Fibroblast of mammary gland (primary cell): ENCODE data around the gene BMPER.

Experiments
- DNase-seq: peaks from one replicate; pipeline ENCODE4 v3.0.0-alpha.2; 2010; ENCODE audit warnings: low read depth
- H3K4me3 ChIP-seq: 2 replicates; pipeline ENCODE4 v1.5.1; 2011; ENCODE audit warnings: low read depth, mild to moderate bottlenecking, low read length, moderate library complexity; ENCODE audit not compliant: control insufficient read depth
- CTCF ChIP-seq: conservative IDR thresholded peaks from 2 replicates; pipeline ENCODE4 v1.5.1; 2011; ENCODE audit warnings: low read depth, low read length, inconsistent platforms; ENCODE audit not compliant: control insufficient read depth, insufficient read depth

The BMPER gene

GRCh38 chr7:33986451-33986850 lies 81.1 kb downstream of the BMPER start:
- DNase-seq, result peak; percentile 40

GRCh38 chr7:33986951-33987947 lies 81.9 kb downstream of the BMPER start:
- peak; percentile 100 for DNase-seq
- no peak for TF ChIP-seq CTCF
- peak overlapping the region; percentile 30 for H3K4me3 ChIP-seq

More at GRCh38 chr7:33986451-33986850, 81.1 kb downstream of the BMPER start:
- no peak overlapping the region for H3K4me3 ChIP-seq
- no peak for TF ChIP-seq CTCF

- H3K4me3 ChIP-seq, result no peak overlapping the region
- no peak for TF ChIP-seq CTCF
- no peak for DNase-seq
Observed at GRCh38 chr7:33996899-33997298, 91.6 kb downstream of the BMPER start.

GRCh38 chr7:33998476-33998875 lies 93.1 kb downstream of the BMPER start:
- no peak overlapping the region for H3K4me3 ChIP-seq
- no peak for TF ChIP-seq CTCF
- peak; percentile 43 for DNase-seq

- no peak for TF ChIP-seq CTCF
- H3K4me3 ChIP-seq, result no peak overlapping the region
- DNase-seq, result peak; percentile 46
Observed at GRCh38 chr7:34011017-34011695, 105.8 kb downstream of the BMPER start.

GRCh38 chr7:34011696-34012095 lies 106.4 kb downstream of the BMPER start:
- no peak overlapping the region for H3K4me3 ChIP-seq
- no peak for TF ChIP-seq CTCF
- DNase-seq, result no peak
